Nephron (organoid): Measurements from ENCODE around the gene GCNT1.
"Not testable (repeated sequence)": the region's sequence is repeated elsewhere in the genome, so short reads cannot be mapped to it uniquely, and the experiment has no call there.

Source experiments
- H3K27ac Mint-ChIP-seq, 3 experiments: 2 replicates each; pipeline ENCODE4 v1.8.0; 2020; ENCODE audit warnings: mixed read lengths in 3 of 3, mild to moderate bottlenecking in 2 of 3, moderate library complexity in 1 of 3
- H3K27me3 Mint-ChIP-seq: 2 replicates; pipeline ENCODE4 v1.8.0; 2021; ENCODE audit warnings: low read depth, mild to moderate bottlenecking, moderate library complexity, mixed read lengths
- H3K36me3 Mint-ChIP-seq: 2 replicates; pipeline ENCODE4 v1.8.0; 2020; ENCODE audit warnings: low read depth, mixed read lengths
- H3K4me1 Mint-ChIP-seq: 2 replicates; pipeline ENCODE4 v1.8.0; 2020; ENCODE audit warnings: mixed read lengths
- H3K4me3 Mint-ChIP-seq, 3 experiments: 2 replicates each; pipeline ENCODE4 v1.8.0; 2020; ENCODE audit warnings: mild to moderate bottlenecking in 3 of 3, mixed read lengths in 3 of 3, moderate library complexity in 2 of 3
- H3K9me3 Mint-ChIP-seq: 2 replicates; pipeline ENCODE4 v1.8.0; 2020; ENCODE audit warnings: mixed read lengths
- TF ChIP-seq, protein P1 (sequence below), 3 experiments: fragments of 200-600 bp; sonication (generic); IDR thresholded peaks; one replicate each; pipeline ENCODE4 v1.5.0; 2021; ENCODE audit warnings: antibody characterized with exemption in 3 of 3; ENCODE audit not compliant: unreplicated experiment in 3 of 3

GCNT1 gene

DNA sequence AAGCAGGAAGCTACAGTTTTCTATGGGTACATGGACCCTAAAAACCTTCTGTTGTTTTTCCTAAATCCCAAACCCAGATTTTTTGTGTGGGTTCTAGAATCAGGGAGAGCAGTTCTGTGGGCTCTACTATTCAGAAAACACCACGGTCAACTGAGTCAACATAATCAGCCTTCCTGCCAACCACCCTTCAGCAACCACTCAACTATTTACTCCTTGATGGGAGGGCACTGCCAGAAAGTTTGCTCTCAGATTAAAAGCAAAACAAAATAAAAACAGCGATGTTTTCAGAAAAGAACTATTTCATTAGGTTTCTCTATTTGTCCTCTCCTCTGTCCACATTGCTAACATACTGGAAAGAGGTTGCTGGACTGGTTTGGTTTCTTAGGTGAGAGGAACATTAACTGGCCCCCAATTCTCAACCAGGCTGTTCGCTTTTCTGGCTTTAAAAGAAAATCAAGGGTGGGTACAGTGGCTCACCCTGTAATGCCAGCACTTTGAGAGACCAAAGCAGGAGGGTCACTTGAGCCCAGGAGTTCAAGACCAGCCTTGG, 72.3 kb downstream of the GCNT1 start:
- TF ChIP-seq, protein P1, sequence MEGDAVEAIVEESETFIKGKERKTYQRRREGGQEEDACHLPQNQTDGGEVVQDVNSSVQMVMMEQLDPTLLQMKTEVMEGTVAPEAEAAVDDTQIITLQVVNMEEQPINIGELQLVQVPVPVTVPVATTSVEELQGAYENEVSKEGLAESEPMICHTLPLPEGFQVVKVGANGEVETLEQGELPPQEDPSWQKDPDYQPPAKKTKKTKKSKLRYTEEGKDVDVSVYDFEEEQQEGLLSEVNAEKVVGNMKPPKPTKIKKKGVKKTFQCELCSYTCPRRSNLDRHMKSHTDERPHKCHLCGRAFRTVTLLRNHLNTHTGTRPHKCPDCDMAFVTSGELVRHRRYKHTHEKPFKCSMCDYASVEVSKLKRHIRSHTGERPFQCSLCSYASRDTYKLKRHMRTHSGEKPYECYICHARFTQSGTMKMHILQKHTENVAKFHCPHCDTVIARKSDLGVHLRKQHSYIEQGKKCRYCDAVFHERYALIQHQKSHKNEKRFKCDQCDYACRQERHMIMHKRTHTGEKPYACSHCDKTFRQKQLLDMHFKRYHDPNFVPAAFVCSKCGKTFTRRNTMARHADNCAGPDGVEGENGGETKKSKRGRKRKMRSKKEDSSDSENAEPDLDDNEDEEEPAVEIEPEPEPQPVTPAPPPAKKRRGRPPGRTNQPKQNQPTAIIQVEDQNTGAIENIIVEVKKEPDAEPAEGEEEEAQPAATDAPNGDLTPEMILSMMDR (IDR thresholded peaks at IDR 0.05; ENCODE audit: unreplicated experiment in 3 of 3): no peak
- Mint-ChIP-seq H3K36me3 (no peaks in the 10 kb centered on the region), H3K4me1 (peaks cover 5% of the 10 kb centered on the region), H3K27me3 (peaks cover 3% of the 10 kb centered on the region), H3K4me3 (no peak overlapping the region), H3K9me3 (no peaks in the 10 kb centered on the region), H3K27ac (no peak overlapping the region)

DNA sequence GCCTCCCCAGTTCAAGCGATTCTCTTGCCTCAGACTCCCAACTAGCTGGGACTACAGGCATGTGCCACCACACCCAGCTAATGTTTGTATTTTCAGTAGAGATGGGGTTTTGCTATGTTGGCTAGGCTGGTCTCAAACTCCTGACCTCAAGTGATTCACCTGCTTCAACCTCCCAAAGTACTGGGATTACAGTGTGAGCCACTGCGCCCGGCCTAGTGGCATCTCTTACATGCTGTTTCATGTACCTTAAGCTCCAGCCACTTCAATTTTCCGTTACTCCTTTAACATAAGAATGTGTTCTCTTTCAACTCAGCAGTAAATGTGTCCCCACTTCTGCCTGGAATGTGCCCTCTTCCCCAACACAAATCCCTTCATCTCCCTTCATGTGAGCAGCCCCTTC, 73.9 kb downstream of the GCNT1 start:
- H3K27me3 Mint-ChIP-seq, H3K4me3 Mint-ChIP-seq: not testable (repeated sequence)

DNA sequence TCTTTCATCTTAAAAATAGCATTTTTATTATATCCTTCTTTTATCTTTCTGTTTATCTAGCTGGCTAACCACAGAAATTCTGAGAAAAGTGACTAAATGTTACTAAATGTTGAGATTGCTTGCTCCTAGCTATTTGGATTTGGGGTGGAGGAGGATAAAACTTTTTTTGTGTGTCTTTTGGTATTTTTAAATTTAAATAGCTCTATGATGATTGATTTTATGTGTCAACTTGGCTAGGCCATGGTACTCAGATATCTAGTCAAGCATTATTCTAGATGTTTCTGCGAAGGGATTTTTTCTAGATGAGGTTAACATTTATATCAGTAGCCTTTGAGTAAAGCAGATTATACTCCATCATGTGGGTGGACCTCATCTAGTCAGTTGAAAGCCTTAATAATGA, 75.0 kb downstream of the GCNT1 start:
- H3K4me3 Mint-ChIP-seq: no peak overlapping the region
- H3K27ac Mint-ChIP-seq: no peak overlapping the region
- H3K4me1 Mint-ChIP-seq: peaks cover 5% of the 10 kb centered on the region
- H3K27me3 Mint-ChIP-seq: no peaks in the 10 kb centered on the region
- TF ChIP-seq, protein P1 (IDR thresholded peaks at IDR 0.05; ENCODE audit: unreplicated experiment in 3 of 3): no peak
- H3K9me3 Mint-ChIP-seq: no peaks in the 10 kb centered on the region
- no peaks in the 10 kb centered on the region for H3K36me3 Mint-ChIP-seq

More for the DNA sequence above, 73.9 kb downstream of the GCNT1 start:
- not testable (repeated sequence) for H3K27ac Mint-ChIP-seq, H3K9me3 Mint-ChIP-seq, H3K4me1 Mint-ChIP-seq, H3K36me3 Mint-ChIP-seq

DNA sequence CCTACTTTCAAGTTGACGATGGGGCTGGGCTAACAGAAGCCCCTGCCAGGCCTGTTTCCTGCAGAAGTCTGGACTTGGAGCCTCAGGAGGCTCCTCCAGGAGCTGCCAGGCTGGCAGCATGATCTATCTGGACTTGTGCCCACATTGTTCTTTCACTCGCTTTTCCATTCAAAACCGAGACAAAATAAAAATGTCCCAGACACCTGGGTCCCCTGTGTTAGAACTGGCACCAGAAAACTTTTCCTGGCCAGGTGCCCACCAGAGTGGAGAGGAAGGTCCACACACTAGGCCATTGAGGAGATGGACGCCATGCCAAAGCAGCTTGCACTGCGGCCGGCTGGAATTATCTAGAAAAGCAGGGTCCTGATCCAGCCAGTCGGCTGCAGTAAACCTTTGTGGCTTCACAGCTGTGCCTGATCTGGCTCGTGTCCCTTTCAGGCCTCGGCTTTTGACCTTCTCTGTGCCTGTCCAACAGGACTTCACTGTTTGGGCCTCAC, 78.2 kb downstream of the GCNT1 start:
- no peak overlapping the region for H3K4me3 Mint-ChIP-seq
- H3K27me3 Mint-ChIP-seq: peaks cover 5% of the 10 kb centered on the region
- TF ChIP-seq, protein P1 (IDR thresholded peaks at IDR 0.05; ENCODE audit: unreplicated experiment in 3 of 3): no peak
- no peak overlapping the region for H3K27ac Mint-ChIP-seq
- H3K9me3 Mint-ChIP-seq: no peaks in the 10 kb centered on the region
- no peaks in the 10 kb centered on the region for H3K36me3 Mint-ChIP-seq
- H3K4me1 Mint-ChIP-seq: peaks cover 5% of the 10 kb centered on the region

DNA sequence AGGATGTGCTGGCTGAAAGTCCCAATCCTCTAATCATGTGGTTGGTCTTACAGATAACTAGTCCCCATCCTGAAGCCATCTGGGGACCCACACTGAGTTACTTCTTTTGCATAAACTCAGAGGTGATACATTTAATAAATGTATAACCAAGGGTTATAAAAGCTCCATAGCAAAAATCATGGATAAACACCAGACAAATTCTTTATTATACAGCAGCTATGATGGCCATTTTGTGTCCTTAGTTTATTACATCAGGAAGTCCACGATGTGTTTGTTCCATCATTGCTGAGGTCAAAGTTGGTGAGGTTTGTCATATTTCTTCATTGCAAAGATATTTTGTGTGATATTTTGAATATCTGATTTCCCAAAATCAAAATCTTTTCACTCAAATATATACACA, 80.2 kb downstream of the GCNT1 start:
- Mint-ChIP-seq H3K9me3 (no peaks in the 10 kb centered on the region), H3K27me3 (peaks cover 5% of the 10 kb centered on the region), H3K27ac (no peak overlapping the region), H3K4me3 (no peak overlapping the region), H3K36me3 (no peaks in the 10 kb centered on the region), H3K4me1 (no peaks in the 10 kb centered on the region)
- TF ChIP-seq, protein P1 (IDR thresholded peaks at IDR 0.05; ENCODE audit: unreplicated experiment in 3 of 3): no peak

DNA sequence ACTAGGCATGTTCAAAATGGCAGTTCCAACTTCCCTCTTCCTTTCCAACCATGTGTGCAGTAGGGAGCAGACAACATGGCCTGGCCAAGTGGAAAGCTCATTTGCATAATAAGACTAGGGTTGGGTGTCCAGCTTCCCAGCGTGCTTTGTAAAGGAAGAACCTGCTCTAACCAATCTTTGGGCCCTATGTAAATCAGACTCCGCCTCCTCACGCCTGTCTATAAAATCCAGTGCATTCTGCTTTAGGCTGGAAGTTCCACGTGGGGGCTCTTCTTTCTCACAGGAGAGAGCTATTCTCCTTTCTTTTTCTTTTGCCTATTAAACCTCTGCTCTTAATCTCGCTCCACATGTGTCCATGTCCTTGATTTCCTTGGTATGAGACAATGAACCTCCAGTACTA, 83.4 kb downstream of the GCNT1 start:
- Mint-ChIP-seq H3K36me3 (no peaks in the 10 kb centered on the region), H3K9me3 (peaks cover 2% of the 10 kb centered on the region), H3K27ac (no peak overlapping the region)

More for the DNA sequence above, 83.4 kb downstream of the GCNT1 start:
- peaks cover 5% of the 10 kb centered on the region for H3K27me3 Mint-ChIP-seq
- no peaks in the 10 kb centered on the region for H3K4me1 Mint-ChIP-seq
- TF ChIP-seq, protein P1 (IDR thresholded peaks at IDR 0.05; ENCODE audit: unreplicated experiment in 3 of 3): no peak
- H3K4me3 Mint-ChIP-seq: no peak overlapping the region
